HG03432 (cell line): ENCODE measurements around the gene PTP4A2.
"Not testable (repeated sequence)": the region's sequence is repeated elsewhere in the genome, so short reads cannot be mapped to it uniquely, and the experiment has no call there.

Experiments
- ATAC-seq: cut with Tn5 transposase; IDR thresholded peaks from one replicate; pipeline ENCODE4 v1.9.1; 2021; ENCODE audit warnings: mild to moderate bottlenecking, moderate library complexity; ENCODE audit not compliant: unreplicated experiment

Gene PTP4A2

GRCh38 chr1:31895474-31896198 is 42.5 kb downstream of the PTP4A2 start:
- ATAC-seq, result not testable (repeated sequence)

- peak; percentile 82 for ATAC-seq
Measured at GRCh38 chr1:31891280-31891679, 46.9 kb downstream of the PTP4A2 start.

GRCh38 chr1:31888291-31888690 is 49.9 kb downstream of the PTP4A2 start:
- no peak for ATAC-seq

- no peak for ATAC-seq
Measured at GRCh38 chr1:31886866-31887265, 51.3 kb downstream of the PTP4A2 start.

- no peak for ATAC-seq
Measured at GRCh38 chr1:31885851-31886250, 52.3 kb downstream of the PTP4A2 start.

GRCh38 chr1:31883357-31883942 is 54.7 kb downstream of the PTP4A2 start:
- ATAC-seq, result no peak

- no peak for ATAC-seq
Measured at GRCh38 chr1:31881688-31882000, 56.5 kb downstream of the PTP4A2 start.

GRCh38 chr1:31880957-31881687 is 57.0 kb downstream of the PTP4A2 start:
- ATAC-seq, result no peak

- no peak for ATAC-seq
Measured at GRCh38 chr1:31879981-31880608, 58.1 kb downstream of the PTP4A2 start.

- ATAC-seq, result no peak
Measured at GRCh38 chr1:31878058-31878457, 60.1 kb downstream of the PTP4A2 start.

- ATAC-seq, result no peak
Measured at GRCh38 chr1:31877544-31877943, 60.6 kb downstream of the PTP4A2 start.

- ATAC-seq, result no peak
Measured at GRCh38 chr1:31875636-31876236, 62.4 kb downstream of the PTP4A2 start.

- no peak for ATAC-seq
Measured at GRCh38 chr1:31874942-31875341, 63.2 kb downstream of the PTP4A2 start.

- no peak for ATAC-seq
Measured at GRCh38 chr1:31872658-31873636, 65.2 kb downstream of the PTP4A2 start.

- ATAC-seq, result no peak
Measured at GRCh38 chr1:31871703-31872102, 66.5 kb downstream of the PTP4A2 start.

GRCh38 chr1:31870086-31870736 is 68.0 kb downstream of the PTP4A2 start:
- ATAC-seq, result no peak

- no peak for ATAC-seq
Measured at GRCh38 chr1:31869449-31869848, 68.7 kb downstream of the PTP4A2 start.

- no peak for ATAC-seq
Measured at GRCh38 chr1:31868862-31869261, 69.3 kb downstream of the PTP4A2 start.

GRCh38 chr1:31867546-31867945 is 70.6 kb downstream of the PTP4A2 start:
- no peak for ATAC-seq
